ENCODE data around the gene FAM200B. TPM values are rescaled to one million over a fixed set of nuclear protein-coding genes. Genes with fewer than 3 reads are reported as not detected.
A peak's percentile ranks its signal among the peaks of the same experiment; 100 is the strongest.

FAM200B gene
- 10 to 100 TPM; 15.8 to 16.0 TPM for total RNA-seq

- no peaks in the 10 kb centered on the region for H3K9me3 Mint-ChIP-seq
These were observed at the start of gene FAM200B for GRCh38 chr4:15681372-15682241. Gene FAM200B (plus strand): TSS chr4:15681827. CDS start chr4:15686978, 5,151 bp downstream.

GRCh38 chr4:15636818-15637217 lies 44.8 kb upstream of the FAM200B start:
- CTCF ChIA-PET, result no interaction called here
- POLR2A ChIA-PET, result interaction anchor here (1.3 to 1.4 kb wide), 2 partner anchors 9 to 18 kb away, joined by 4 to 5 read pairs; partner anchors contain the start of gene FBXL5

More at GRCh38 chr4:15681372-15682241, at the start of gene FAM200B:
- no peaks in the 10 kb centered on the region for H3K27me3 Mint-ChIP-seq
- peak within 1 kb of the TSS; percentile 92 for H3K27ac Mint-ChIP-seq
- POLR2A ChIA-PET, result interaction anchor here (0.6 to 3.6 kb wide), 15 partner anchors 9 to 680 kb away, joined by 3 to 60 read pairs (median 5); partner anchors contain the start of genes BST1 and FBXL5
- peak; percentile 98 for DNase-seq
- H3K4me1 Mint-ChIP-seq, result peaks cover 46% of the 10 kb centered on the region
- CTCF ChIA-PET, result interaction anchor here (0.6 to 1.7 kb wide), 10 partner anchors 10 to 285 kb away, joined by 3 to 9 read pairs (median 4); no protein-coding TSS in a partner anchor
- H3K36me3 Mint-ChIP-seq (ENCODE audit: low read depth), result peaks cover 40% of the 10 kb centered on the region
- H3K4me3 Mint-ChIP-seq, result peak within 1 kb of the TSS; percentile 97

GRCh38 chr4:15638418-15638817 lies 43.2 kb upstream of the FAM200B start:
- H3K27me3 Mint-ChIP-seq, result no peaks in the 10 kb centered on the region
- no peaks in the 10 kb centered on the region for H3K9me3 Mint-ChIP-seq
- DNase-seq, result no peak
- no peaks in the 10 kb centered on the region for H3K4me1 Mint-ChIP-seq
- ChIA-PET CTCF (interaction anchor here (1.4 kb wide), 1 partner anchor 11 kb away, joined by 3 read pairs; no protein-coding TSS in a partner anchor), POLR2A (no interaction called here)
- H3K4me3 Mint-ChIP-seq, result no peak overlapping the region
- H3K27ac Mint-ChIP-seq, result no peak overlapping the region
- H3K36me3 Mint-ChIP-seq (ENCODE audit: low read depth), result peaks cover 38% of the 10 kb centered on the region

More at GRCh38 chr4:15636818-15637217, 44.8 kb upstream of the FAM200B start:
- Mint-ChIP-seq H3K27ac (no peak overlapping the region), H3K36me3 (ENCODE audit: low read depth) (peaks cover 48% of the 10 kb centered on the region), H3K4me3 (no peak overlapping the region), H3K4me1 (no peaks in the 10 kb centered on the region), H3K27me3 (no peaks in the 10 kb centered on the region), H3K9me3 (no peaks in the 10 kb centered on the region)
- no peak for DNase-seq

GRCh38 chr4:15648600-15648999 lies 33.0 kb upstream of the FAM200B start:
- peaks cover 47% of the 10 kb centered on the region for H3K4me1 Mint-ChIP-seq
- H3K4me3 Mint-ChIP-seq, result no peak overlapping the region
- no peaks in the 10 kb centered on the region for H3K9me3 Mint-ChIP-seq
- ChIA-PET POLR2A (no interaction called here), CTCF (interaction anchor here (0.9 to 1.2 kb wide), 2 partner anchors 169 to 178 kb away, joined by 3 to 6 read pairs; partner anchors contain the start of gene CC2D2A)
- no peak overlapping the region for H3K27ac Mint-ChIP-seq
- peaks cover 6% of the 10 kb centered on the region for H3K36me3 Mint-ChIP-seq (ENCODE audit: low read depth)
- no peaks in the 10 kb centered on the region for H3K27me3 Mint-ChIP-seq
- DNase-seq, result no peak

GRCh38 chr4:15649914-15650545 lies 31.6 kb upstream of the FAM200B start:
- ChIA-PET POLR2A (interaction anchor here (0.6 kb wide), 1 partner anchor 106 kb away, joined by 3 read pairs; no protein-coding TSS in a partner anchor), CTCF (interaction anchor here (0.6 to 1.8 kb wide), 10 partner anchors 12 to 193 kb away, joined by 3 to 6 read pairs (median 3); partner anchors contain the start of genes CC2D2A and FAM200B)
- Mint-ChIP-seq H3K4me3 (no peak overlapping the region), H3K4me1 (peaks cover 56% of the 10 kb centered on the region), H3K27me3 (no peaks in the 10 kb centered on the region), H3K27ac (peak overlapping the region; percentile 17), H3K9me3 (no peaks in the 10 kb centered on the region), H3K36me3 (ENCODE audit: low read depth) (peaks cover 6% of the 10 kb centered on the region)
- peak; percentile 66 for DNase-seq

- ChIA-PET POLR2A (interaction anchor here (1.3 to 5.7 kb wide), 3 partner anchors 9 to 30 kb away, joined by 3 to 60 read pairs (median 19); partner anchors contain the start of gene FAM200B), CTCF (interaction anchor here (1.0 to 2.0 kb wide), 3 partner anchors 8 to 554 kb away, joined by 3 to 4 read pairs (median 4); no protein-coding TSS in a partner anchor)
- peaks cover 61% of the 10 kb centered on the region for H3K4me1 Mint-ChIP-seq
- no peak overlapping the region for H3K27ac Mint-ChIP-seq
- no peak overlapping the region for H3K4me3 Mint-ChIP-seq
- H3K9me3 Mint-ChIP-seq, result no peaks in the 10 kb centered on the region
- DNase-seq, result no peak
- H3K27me3 Mint-ChIP-seq, result no peaks in the 10 kb centered on the region
- H3K36me3 Mint-ChIP-seq (ENCODE audit: low read depth), result peaks cover 6% of the 10 kb centered on the region
These were observed 30.0 kb upstream of the FAM200B start for GRCh38 chr4:15651676-15652075.

- H3K27me3 Mint-ChIP-seq, result no peaks in the 10 kb centered on the region
- no peak overlapping the region for H3K4me3 Mint-ChIP-seq
- H3K9me3 Mint-ChIP-seq, result no peaks in the 10 kb centered on the region
- ChIA-PET POLR2A (interaction anchor here (1.3 to 5.7 kb wide), 3 partner anchors 9 to 29 kb away, joined by 3 to 60 read pairs (median 19); partner anchors contain the start of gene FAM200B), CTCF (interaction anchor here (1.1 to 2.0 kb wide), 2 partner anchors 8 to 553 kb away, joined by 3 to 4 read pairs; no protein-coding TSS in a partner anchor)
- H3K36me3 Mint-ChIP-seq (ENCODE audit: low read depth), result peaks cover 9% of the 10 kb centered on the region
- DNase-seq, result no peak
- peaks cover 61% of the 10 kb centered on the region for H3K4me1 Mint-ChIP-seq
- H3K27ac Mint-ChIP-seq, result no peak overlapping the region
These were observed 29.4 kb upstream of the FAM200B start for GRCh38 chr4:15652191-15652590.

GRCh38 chr4:15652841-15653240 lies 28.8 kb upstream of the FAM200B start:
- H3K36me3 Mint-ChIP-seq (ENCODE audit: low read depth), result peaks cover 11% of the 10 kb centered on the region
- ChIA-PET CTCF (interaction anchor here (0.6 to 1.1 kb wide), 3 partner anchors 13 to 552 kb away, joined by 3 to 5 read pairs (median 3); no protein-coding TSS in a partner anchor), POLR2A (interaction anchor here (2.5 to 5.7 kb wide), 5 partner anchors 12 to 651 kb away, joined by 7 to 60 read pairs (median 19); partner anchors contain the start of genes CPEB2 and FAM200B)
- no peak for DNase-seq
- peak overlapping the region; percentile 94 for H3K4me3 Mint-ChIP-seq
- no peaks in the 10 kb centered on the region for H3K9me3 Mint-ChIP-seq
- H3K27me3 Mint-ChIP-seq, result no peaks in the 10 kb centered on the region
- H3K27ac Mint-ChIP-seq, result no peak overlapping the region
- H3K4me1 Mint-ChIP-seq, result peaks cover 61% of the 10 kb centered on the region

- DNase-seq, result no peak
- Mint-ChIP-seq H3K9me3 (no peaks in the 10 kb centered on the region), H3K27ac (peak overlapping the region; percentile 89), H3K4me3 (peak overlapping the region; percentile 94), H3K36me3 (ENCODE audit: low read depth) (peaks cover 12% of the 10 kb centered on the region), H3K4me1 (peaks cover 58% of the 10 kb centered on the region), H3K27me3 (no peaks in the 10 kb centered on the region)
- ChIA-PET CTCF (interaction anchor here (0.6 to 1.3 kb wide), 4 partner anchors 12 to 182 kb away, joined by 3 to 7 read pairs (median 4); no protein-coding TSS in a partner anchor), POLR2A (interaction anchor here (0.8 to 5.7 kb wide), 9 partner anchors 12 to 652 kb away, joined by 3 to 60 read pairs (median 18); partner anchors contain the start of genes CPEB2 and FAM200B)
These were observed 28.2 kb upstream of the FAM200B start for GRCh38 chr4:15653420-15653819.

GRCh38 chr4:15653864-15654592 lies 27.6 kb upstream of the FAM200B start:
- H3K27ac Mint-ChIP-seq, result peak overlapping the region; percentile 89
- peaks cover 52% of the 10 kb centered on the region for H3K4me1 Mint-ChIP-seq
- POLR2A ChIA-PET, result interaction anchor here (0.7 to 5.7 kb wide), 15 partner anchors 11 to 653 kb away, joined by 3 to 60 read pairs (median 5); partner anchors contain the start of genes CC2D2A, CPEB2 and FAM200B
- H3K9me3 Mint-ChIP-seq, result no peaks in the 10 kb centered on the region
- CTCF ChIA-PET, result interaction anchor here (1.1 to 1.3 kb wide), 2 partner anchors 103 to 183 kb away, joined by 3 to 7 read pairs; no protein-coding TSS in a partner anchor
- peak; percentile 29 for DNase-seq
- H3K27me3 Mint-ChIP-seq, result no peaks in the 10 kb centered on the region
- H3K36me3 Mint-ChIP-seq (ENCODE audit: low read depth), result peaks cover 11% of the 10 kb centered on the region
- H3K4me3 Mint-ChIP-seq, result peak overlapping the region; percentile 94

- Mint-ChIP-seq H3K4me1 (peaks cover 51% of the 10 kb centered on the region), H3K9me3 (no peaks in the 10 kb centered on the region), H3K36me3 (ENCODE audit: low read depth) (peaks cover 14% of the 10 kb centered on the region), H3K4me3 (peak overlapping the region; percentile 94), H3K27ac (peak overlapping the region; percentile 89), H3K27me3 (no peaks in the 10 kb centered on the region)
- ChIA-PET POLR2A (interaction anchor here (0.7 to 5.7 kb wide), 16 partner anchors 10 to 653 kb away, joined by 3 to 60 read pairs (median 5); partner anchors contain the start of genes CC2D2A, CPEB2 and FAM200B), CTCF (interaction anchor here (1.3 kb wide), 1 partner anchor 102 kb away, joined by 7 read pairs; no protein-coding TSS in a partner anchor)
- peak; percentile 44 for DNase-seq
These were observed 26.9 kb upstream of the FAM200B start for GRCh38 chr4:15654593-15655222.
